Naive thymus-derived CD8-positive, alpha-beta T cell (primary cell): Measurements from ENCODE around the gene CCHCR1. TPM values are rescaled to one million over a fixed set of nuclear protein-coding genes. Genes with fewer than 3 reads are reported as not detected.

Experiments used
- ATAC-seq, 2 donors: fragments of 150-1000 bp; cut with Tn5 transposase in 1 of 2; sonication (Bioruptor Pico), chemical (Tn5 transposase) in 1 of 2; 1 replicate in 1 of 2; 2 replicates in 1 of 2; pipeline ENCODE4 v1.10.0; 2021; ENCODE audit warnings: mild to moderate bottlenecking in 2 of 2, moderate library complexity in 2 of 2
- POLR2A ChIA-PET: fragments of 350-600 bp; sonication (Branson Sonifier 250); formaldehyde crosslinking; loops from one replicate; lab custom pipeline; 2021; ENCODE audit warnings: antibody characterized with exemption; lab: Charles Lee
- DNase-seq, 10 donors: peaks; one replicate each; pipeline versions ENCODE4 v3.0.0 to v3.0.0-alpha.2; 2020 to 2022
- H3K27ac Mint-ChIP-seq, 10 donors: one replicate each; pipeline ENCODE4 v1.8.0; 2020 to 2022; ENCODE audit warnings: mild to moderate bottlenecking in 10 of 10, mixed read lengths in 10 of 10, moderate library complexity in 4 of 10, inconsistent platforms in 1 of 10
- H3K27me3 Mint-ChIP-seq, 5 donors: one replicate each; pipeline ENCODE4 v1.8.0; 2021 to 2022; ENCODE audit warnings: mixed read lengths in 5 of 5
- H3K36me3 Mint-ChIP-seq, 3 donors: one replicate each; pipeline ENCODE4 v1.8.0; 2020 to 2022; ENCODE audit warnings: mixed read lengths in 3 of 3, mild to moderate bottlenecking in 2 of 3, inconsistent platforms in 1 of 3
- H3K4me1 Mint-ChIP-seq, 4 donors: one replicate each; pipeline ENCODE4 v1.8.0; 2021 to 2022; ENCODE audit warnings: mixed read lengths in 4 of 4
- H3K4me3 Mint-ChIP-seq, 10 donors: one replicate each; pipeline ENCODE4 v1.8.0; 2020 to 2022; ENCODE audit warnings: mild to moderate bottlenecking in 10 of 10, mixed read lengths in 10 of 10, moderate library complexity in 6 of 10, inconsistent platforms in 1 of 10
- H3K9me3 Mint-ChIP-seq, 9 donors: one replicate each; pipeline ENCODE4 v1.8.0; 2020 to 2022; ENCODE audit warnings: mixed read lengths in 9 of 9, mild to moderate bottlenecking in 3 of 9, inconsistent platforms in 1 of 9, moderate library complexity in 1 of 9
- polyA plus RNA-seq, 3 donors: library from polyadenylated mRNA; unstranded; fragments of 300-500 nt; fragmentation: Illumina TruSeq; gene quantifications; one replicate each; pipeline ENCODE4 v1.2.3, GENCODE V29; 2021
- total RNA-seq, 8 experiments: library from RNA in 2 of 8; stranded (reverse) in 2 of 8; gene quantifications; one replicate each; pipeline ENCODE4 v1.2.3 and lab custom pipeline; 2021 to 2026

Gene CCHCR1
- total and polyA plus RNA-seq, 5 experiments from 2014 or later: 6.3 to 37.8 (median 9.2) TPM

DNA sequence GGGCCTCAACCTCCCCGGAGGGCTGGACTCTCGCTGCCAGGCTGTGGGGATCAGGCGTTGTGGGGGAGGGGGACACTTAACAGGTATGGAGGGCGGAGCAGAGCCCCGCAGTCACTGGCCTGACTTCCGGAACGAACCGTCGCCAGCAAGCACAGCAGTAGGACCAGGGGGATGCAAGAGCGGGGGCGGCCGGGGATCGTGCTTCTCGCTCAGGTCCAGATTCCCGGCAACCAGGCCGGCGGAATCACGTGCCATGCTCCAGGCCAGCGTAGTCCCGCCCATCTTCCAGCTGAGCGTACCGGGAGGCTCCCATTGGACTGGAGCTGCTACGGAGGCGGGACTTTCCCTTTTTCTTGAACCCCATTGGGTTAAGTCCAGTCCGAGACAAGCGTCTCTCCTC lies 22.9 kb upstream of the CCHCR1 start:
- H3K27ac Mint-ChIP-seq: peak overlapping the region; percentile 31 to 90 (median 82)
- peak; percentile 99 for ATAC-seq
- no peaks in the 10 kb centered on the region for H3K9me3 Mint-ChIP-seq
- no peaks in the 10 kb centered on the region for H3K36me3 Mint-ChIP-seq
- peak; percentile 58 to 83 (median 64) for DNase-seq
- H3K4me3 Mint-ChIP-seq: peak overlapping the region; percentile 77 to 91 (median 88)
- no peaks in the 10 kb centered on the region for H3K27me3 Mint-ChIP-seq
- H3K4me1 Mint-ChIP-seq: peaks cover 2 to 27% (median 19%) of the 10 kb centered on the region in 4 donors
- POLR2A ChIA-PET: interaction anchor here (1.0 to 1.1 kb wide), 2 partner anchors 22 to 360 kb away, joined by 3 to 4 read pairs; partner anchors contain the start of genes CCHCR1 and TCF19

DNA sequence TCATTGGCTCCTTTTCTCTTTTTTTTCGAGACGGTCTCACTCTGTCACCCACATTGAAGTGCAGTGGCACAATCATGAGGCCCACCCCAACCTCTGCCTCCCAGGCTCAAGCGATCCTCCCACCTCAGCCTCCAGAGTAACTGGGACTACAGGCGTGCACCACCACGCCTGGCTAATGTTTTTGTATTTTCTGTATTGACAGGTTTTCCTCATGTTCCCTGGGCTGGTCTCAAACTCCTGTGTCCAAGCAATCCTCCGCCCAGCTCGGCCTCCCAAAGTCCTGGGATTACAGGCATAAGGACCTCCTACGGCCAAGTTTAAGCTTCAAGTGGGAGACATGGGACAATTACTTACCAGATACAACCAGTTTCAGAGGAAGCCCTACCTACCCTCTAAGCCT lies 22.3 kb upstream of the CCHCR1 start:
- Mint-ChIP-seq H3K27me3 (no peaks in the 10 kb centered on the region), H3K9me3 (no peaks in the 10 kb centered on the region), H3K36me3 (no peaks in the 10 kb centered on the region), H3K4me1 (peaks cover 2 to 28% (median 21%) of the 10 kb centered on the region in 4 donors), H3K4me3 (peak overlapping the region in 9 of 10 donors; percentile 77 to 91 (median 88)), H3K27ac (peak overlapping the region in 3 of 10 donors; percentile 31 to 68 (median 67))
- ATAC-seq (no peak), DNase-seq (no peak)
- POLR2A ChIA-PET: interaction anchor here (0.6 kb wide), 1 partner anchor 186 kb away, joined by 3 read pairs; no protein-coding TSS in a partner anchor

DNA sequence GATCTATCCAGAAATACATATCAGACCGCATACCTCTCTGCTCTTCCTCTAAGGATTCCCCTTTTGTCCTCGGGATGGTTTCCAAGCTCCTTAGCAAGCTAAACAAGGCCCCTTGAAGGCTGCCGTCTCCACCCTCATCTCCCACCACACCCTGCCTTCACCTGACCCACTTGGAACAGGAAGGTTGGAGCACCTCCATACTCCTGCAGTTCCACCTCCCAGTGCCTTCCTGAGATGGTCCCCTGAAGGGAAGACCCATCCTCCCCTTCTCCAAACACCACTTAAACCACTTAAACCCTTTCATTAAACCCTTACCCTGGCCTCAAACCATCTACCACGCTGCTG lies 21.4 kb upstream of the CCHCR1 start:
- H3K9me3 Mint-ChIP-seq: no peaks in the 10 kb centered on the region
- no peaks in the 10 kb centered on the region for H3K36me3 Mint-ChIP-seq
- DNase-seq (no peak), ATAC-seq (no peak)
- H3K27ac Mint-ChIP-seq: peak overlapping the region in 2 of 10 donors; percentile 0 to 23
- peaks cover 2 to 28% (median 21%) of the 10 kb centered on the region in 4 donors for H3K4me1 Mint-ChIP-seq
- POLR2A ChIA-PET: no interaction called here
- H3K4me3 Mint-ChIP-seq: peak overlapping the region in 1 of 10 donors; percentile 1
- H3K27me3 Mint-ChIP-seq: no peaks in the 10 kb centered on the region

DNA sequence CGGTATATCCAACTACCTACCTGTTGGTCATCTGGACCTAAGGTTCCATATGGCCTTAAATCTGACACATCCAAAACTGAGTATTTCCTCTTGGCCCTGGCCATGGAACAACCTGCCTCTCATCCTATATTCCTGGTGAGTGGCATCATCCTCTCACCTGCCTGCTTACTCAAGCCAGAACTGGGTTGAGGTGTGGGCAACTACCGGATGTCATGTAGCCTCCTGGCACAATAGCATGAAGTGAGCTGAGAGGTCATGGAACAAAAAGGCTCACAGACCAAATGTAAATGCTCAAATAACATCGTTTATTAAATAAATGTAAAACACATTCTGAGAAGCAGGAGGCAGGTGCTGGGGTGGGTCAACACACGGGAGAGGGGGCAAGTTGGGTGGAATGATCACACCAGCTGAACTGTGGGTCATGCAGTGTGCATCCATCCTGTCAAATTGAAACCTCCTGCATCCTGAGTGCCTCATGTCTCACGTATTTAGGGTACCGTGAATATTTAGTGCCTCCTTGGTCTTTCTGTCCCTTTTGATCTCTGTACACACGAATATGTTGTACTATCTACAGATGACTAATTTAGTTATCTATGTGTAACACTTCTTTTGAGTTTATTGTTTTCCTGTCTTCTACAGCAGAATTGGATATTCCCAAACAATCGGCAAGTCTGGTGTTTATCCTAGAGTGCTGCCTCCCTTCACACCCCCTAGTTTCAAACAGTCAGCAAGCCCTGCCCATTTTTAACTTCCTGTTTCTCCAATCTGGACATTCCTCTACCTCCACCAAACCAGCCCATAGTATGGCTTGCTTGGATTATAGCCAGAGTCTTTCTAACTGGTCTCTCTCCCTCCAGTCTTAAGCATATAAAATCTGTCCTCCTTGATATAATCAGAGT lies 20.8 kb upstream of the CCHCR1 start:
- DNase-seq: no peak
- Mint-ChIP-seq H3K9me3 (no peaks in the 10 kb centered on the region), H3K36me3 (no peaks in the 10 kb centered on the region), H3K4me1 (peaks cover 2 to 28% (median 21%) of the 10 kb centered on the region in 4 donors), H3K4me3 (peak overlapping the region in 1 of 10 donors; percentile 2), H3K27ac (peak overlapping the region in 2 of 10 donors; percentile 4 to 23), H3K27me3 (no peaks in the 10 kb centered on the region)
- POLR2A ChIA-PET: no interaction called here
- ATAC-seq: no peak

DNA sequence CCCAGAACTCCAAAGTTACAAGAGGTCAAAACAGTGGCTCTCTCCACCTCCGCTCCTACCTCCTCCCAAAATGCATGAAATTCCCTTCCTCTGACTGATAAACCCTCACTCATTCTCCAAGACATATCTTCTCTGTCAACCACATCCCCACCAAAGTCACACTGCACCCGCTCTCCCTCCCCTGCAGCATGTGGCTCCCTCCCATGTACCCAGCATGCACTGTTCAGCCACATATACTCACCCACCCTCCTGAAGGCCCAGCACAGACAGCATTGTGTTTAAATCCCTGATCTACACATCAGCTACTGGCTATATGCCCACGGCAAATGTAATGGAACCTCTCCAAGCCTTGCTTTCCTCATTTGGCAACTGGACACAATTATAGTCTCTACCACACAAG lies 18.4 kb upstream of the CCHCR1 start:
- Mint-ChIP-seq H3K4me3 (peak overlapping the region in 5 of 10 donors; percentile 4 to 31 (median 18)), H3K36me3 (no peaks in the 10 kb centered on the region), H3K4me1 (peaks cover 2 to 28% (median 21%) of the 10 kb centered on the region in 4 donors), H3K9me3 (no peaks in the 10 kb centered on the region), H3K27ac (peak overlapping the region in 7 of 10 donors; percentile 15 to 82 (median 53)), H3K27me3 (no peaks in the 10 kb centered on the region)
- ATAC-seq: peak in 1 of 2 donors; percentile 53
- POLR2A ChIA-PET: no interaction called here
- DNase-seq: peak in 1 of 10 donors; percentile 15

DNA sequence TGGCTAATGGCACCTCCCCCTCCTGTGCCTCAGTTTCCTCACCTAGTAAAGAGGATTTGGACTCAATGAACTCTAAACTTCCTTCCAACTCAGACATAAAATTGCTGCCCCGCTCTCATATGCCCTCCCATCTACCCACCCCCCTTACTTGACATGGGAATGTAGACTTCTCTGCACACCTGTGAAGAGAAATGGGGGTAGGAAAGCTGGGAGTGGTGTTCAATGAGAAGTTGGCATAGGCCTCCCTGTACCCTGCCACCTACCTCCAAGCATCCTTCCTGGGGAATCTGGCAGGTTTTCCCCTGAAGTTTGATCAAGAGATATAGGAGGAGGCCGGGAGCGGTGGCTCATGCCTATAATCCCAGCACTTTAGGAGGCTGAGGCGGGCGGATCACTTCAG lies 16.8 kb upstream of the CCHCR1 start:
- no peaks in the 10 kb centered on the region for H3K36me3 Mint-ChIP-seq
- ATAC-seq (no peak), DNase-seq (no peak)
- H3K4me1 Mint-ChIP-seq: peaks cover 0 to 18% (median 17%) of the 10 kb centered on the region in 4 donors
- no peak overlapping the region for H3K27ac Mint-ChIP-seq
- no peak overlapping the region for H3K4me3 Mint-ChIP-seq
- no peaks in the 10 kb centered on the region for H3K9me3 Mint-ChIP-seq
- H3K27me3 Mint-ChIP-seq: no peaks in the 10 kb centered on the region
- POLR2A ChIA-PET: no interaction called here

DNA sequence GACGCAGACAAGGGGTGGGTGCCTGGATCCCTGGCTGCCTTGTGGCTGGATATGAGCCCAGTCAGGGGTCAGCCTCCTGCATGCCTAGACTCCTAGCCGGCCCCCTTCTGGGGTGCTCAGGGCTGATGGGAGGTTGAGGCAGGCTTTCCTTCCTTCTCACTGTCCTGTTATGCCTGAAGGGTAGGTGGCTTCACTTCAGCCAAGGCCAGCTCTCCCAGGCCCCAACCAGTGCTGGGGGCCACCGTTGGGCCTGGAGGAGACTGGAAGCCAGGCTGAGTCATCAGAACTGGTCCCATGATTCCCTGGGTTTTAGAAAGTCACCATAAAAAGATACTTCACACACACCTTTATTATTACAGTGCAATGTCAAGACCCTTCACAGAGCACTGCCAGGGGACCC lies 15.8 kb upstream of the CCHCR1 start:
- no peaks in the 10 kb centered on the region for H3K9me3 Mint-ChIP-seq
- POLR2A ChIA-PET: no interaction called here
- H3K4me3 Mint-ChIP-seq: no peak overlapping the region
- H3K27ac Mint-ChIP-seq: no peak overlapping the region
- DNase-seq (no peak), ATAC-seq (no peak)
- H3K27me3 Mint-ChIP-seq: no peaks in the 10 kb centered on the region
- no peaks in the 10 kb centered on the region for H3K36me3 Mint-ChIP-seq
- peaks cover 0 to 11% (median 9%) of the 10 kb centered on the region in 4 donors for H3K4me1 Mint-ChIP-seq

DNA sequence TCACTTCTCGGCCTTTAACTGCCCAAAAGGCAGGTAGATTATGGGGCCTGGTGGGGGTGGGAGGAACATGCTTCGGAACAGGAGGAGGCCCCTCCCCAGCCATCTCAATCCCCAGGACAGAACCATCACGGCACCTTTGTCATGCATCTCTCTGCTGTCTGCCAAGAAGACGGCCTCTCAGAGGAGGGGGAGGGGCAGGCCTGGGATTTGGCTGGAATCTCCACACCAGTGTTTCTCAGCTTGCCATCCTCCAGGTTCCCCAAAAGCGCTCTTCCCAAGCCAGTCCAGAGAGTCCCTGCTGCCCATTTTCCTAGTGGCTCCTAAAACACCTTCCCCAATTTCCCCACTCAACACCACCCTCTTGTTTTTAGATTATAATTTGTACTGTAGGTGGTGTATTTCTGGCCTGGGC lies 15.4 kb upstream of the CCHCR1 start:
- POLR2A ChIA-PET: no interaction called here
- Mint-ChIP-seq H3K9me3 (no peaks in the 10 kb centered on the region), H3K27ac (no peak overlapping the region), H3K4me1 (peaks cover 0 to 11% (median 9%) of the 10 kb centered on the region in 4 donors), H3K27me3 (no peaks in the 10 kb centered on the region), H3K4me3 (no peak overlapping the region), H3K36me3 (no peaks in the 10 kb centered on the region)
- ATAC-seq: no peak
- DNase-seq: no peak

DNA sequence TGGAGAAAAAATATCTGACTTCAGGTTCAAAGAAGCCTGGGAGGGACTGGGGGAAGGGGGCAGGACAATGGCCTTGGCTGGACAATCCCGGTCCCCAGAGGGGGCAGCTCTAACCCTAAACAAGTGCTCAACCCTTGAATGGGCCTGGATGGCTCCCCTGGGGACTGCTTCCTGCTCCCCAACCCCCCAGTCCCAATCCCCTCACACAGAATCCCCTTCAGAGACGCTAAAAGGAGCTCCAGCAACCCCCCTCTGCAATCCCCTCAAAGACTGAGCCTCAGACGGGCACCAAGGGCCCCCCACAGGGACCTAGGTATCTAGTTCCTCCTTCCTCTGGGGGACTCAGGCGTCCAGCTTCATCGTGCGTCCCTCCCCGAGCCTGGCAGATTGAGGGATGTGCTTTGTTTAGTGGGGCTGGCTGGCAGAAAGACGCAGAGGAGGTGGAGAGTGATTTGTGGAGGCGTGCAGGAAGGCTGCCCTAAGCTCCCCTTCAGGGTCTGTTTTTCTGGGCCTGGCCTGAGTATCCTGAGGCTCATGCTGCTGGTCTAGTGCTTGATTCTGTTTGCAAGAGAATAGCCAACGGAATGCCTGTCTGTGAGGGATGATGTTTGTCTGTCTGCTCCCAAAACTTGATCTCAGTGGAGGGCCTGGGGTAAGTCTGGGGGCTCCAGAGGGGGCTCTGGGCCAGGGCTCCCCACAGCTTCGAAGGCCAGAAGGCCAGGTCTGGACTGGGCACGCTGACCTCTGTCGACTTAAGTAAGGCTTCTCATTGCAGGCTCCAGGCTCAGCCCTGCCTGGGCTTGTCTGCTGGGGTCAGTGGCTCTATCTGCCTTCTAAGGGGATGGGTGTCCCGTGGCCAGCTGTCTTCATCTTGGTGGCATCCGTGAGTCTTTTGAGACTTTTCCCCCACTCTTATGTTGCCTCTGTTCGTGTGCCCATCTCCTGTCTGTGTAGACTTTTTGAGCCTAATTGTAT lies 14.6 kb upstream of the CCHCR1 start:
- no peaks in the 10 kb centered on the region for H3K27me3 Mint-ChIP-seq
- no peak for ATAC-seq
- DNase-seq: no peak
- POLR2A ChIA-PET: no interaction called here
- H3K27ac Mint-ChIP-seq: peak overlapping the region in 2 of 10 donors; percentile 11 to 52
- H3K36me3 Mint-ChIP-seq: no peaks in the 10 kb centered on the region
- H3K4me3 Mint-ChIP-seq: no peak overlapping the region
- H3K4me1 Mint-ChIP-seq: peaks cover 0 to 11% (median 9%) of the 10 kb centered on the region in 4 donors
- H3K9me3 Mint-ChIP-seq: no peaks in the 10 kb centered on the region

DNA sequence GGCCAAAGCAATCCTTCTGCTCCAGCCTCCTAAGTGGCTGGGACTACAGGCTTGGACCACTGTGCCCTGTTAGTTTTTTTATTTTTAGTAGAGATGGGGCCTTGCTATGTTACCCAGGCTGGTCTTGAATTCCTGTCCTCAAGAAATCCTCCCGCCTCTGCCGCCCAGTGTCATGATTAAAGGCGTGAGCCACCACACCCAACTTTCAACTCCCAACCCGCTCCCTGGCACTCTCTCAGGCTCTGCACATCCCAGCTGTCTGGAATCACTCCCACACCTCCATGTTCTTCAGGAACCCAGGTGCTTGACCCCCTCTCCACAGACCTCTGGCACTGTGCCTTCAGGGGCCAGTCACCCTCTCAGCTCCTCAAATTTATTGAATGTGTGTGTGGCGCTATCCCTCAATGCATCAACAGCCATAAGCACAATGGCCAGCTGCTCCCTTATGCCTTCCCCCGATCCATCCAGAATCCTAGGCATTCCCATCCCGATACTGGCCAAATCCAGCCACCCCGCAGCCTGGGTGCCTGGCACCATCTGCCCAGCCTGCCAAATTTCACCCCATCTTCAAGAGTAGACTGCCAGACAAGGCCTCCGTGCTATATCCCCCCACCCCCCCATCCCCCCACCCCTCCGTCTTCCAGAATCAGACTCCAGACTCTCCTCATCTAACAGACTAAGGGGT lies 13.5 kb upstream of the CCHCR1 start:
- no peak overlapping the region for H3K4me3 Mint-ChIP-seq
- peaks cover 0 to 10% (median 7%) of the 10 kb centered on the region in 4 donors for H3K4me1 Mint-ChIP-seq
- H3K9me3 Mint-ChIP-seq: no peaks in the 10 kb centered on the region
- no peaks in the 10 kb centered on the region for H3K36me3 Mint-ChIP-seq
- POLR2A ChIA-PET: no interaction called here
- no peaks in the 10 kb centered on the region for H3K27me3 Mint-ChIP-seq
- DNase-seq (no peak), ATAC-seq (no peak)
- peak overlapping the region in 2 of 10 donors; percentile 77 to 81 for H3K27ac Mint-ChIP-seq

DNA sequence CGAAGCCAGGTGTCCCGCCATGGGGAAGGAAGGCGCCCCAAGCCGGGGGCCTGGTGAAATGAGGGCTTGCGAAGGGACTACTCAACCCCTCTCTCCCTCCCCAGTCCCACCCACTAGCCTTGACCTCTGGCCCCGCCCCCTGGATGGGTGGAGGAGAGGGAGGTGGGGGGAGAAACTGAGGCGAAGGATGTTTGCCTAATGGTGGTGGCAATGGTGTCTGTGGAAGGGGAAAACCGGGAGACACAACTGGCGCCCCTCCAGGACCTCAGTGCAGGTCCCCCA lies 12.9 kb upstream of the CCHCR1 start, which contains the start of gene POU5F1:
TSS of gene POU5F1 (minus strand) at position 83 of the 282 bp plus-strand sequence. CDS start at position 21, 62 bp downstream.
- H3K4me3 Mint-ChIP-seq: no peak within 1 kb of the TSS
- no peaks in the 10 kb centered on the region for H3K36me3 Mint-ChIP-seq
- ATAC-seq (no peak), DNase-seq (no peak)
- H3K27ac Mint-ChIP-seq: peak within 1 kb of the TSS in 2 of 10 donors; percentile 77 to 81
- H3K4me1 Mint-ChIP-seq: peaks cover 0 to 4% (median under 1%) of the 10 kb centered on the region in 4 donors
- no peaks in the 10 kb centered on the region for H3K27me3 Mint-ChIP-seq
- no peaks in the 10 kb centered on the region for H3K9me3 Mint-ChIP-seq
- POLR2A ChIA-PET: no interaction called here
